Ishikawa (cell line): Measurements from ENCODE around the gene EDC3.

Experiments
- CEBPB ChIP-seq: IDR thresholded peaks from 2 replicates; pipeline ENCODE4 v1.6.1; 2012
- CREB1 ChIP-seq: IDR thresholded peaks from 2 replicates; pipeline ENCODE4 v1.6.1; 2012; ENCODE audit warnings: low read depth
- EGR1 ChIP-seq: IDR thresholded peaks from 2 replicates; pipeline ENCODE4 v1.6.1; 2012
- EP300 ChIP-seq: IDR thresholded peaks from 2 replicates; pipeline ENCODE4 v1.6.1; 2012; ENCODE audit warnings: borderline replicate concordance
- FOXM1 ChIP-seq: IDR thresholded peaks from 2 replicates; pipeline ENCODE4 v1.6.1; 2012; ENCODE audit warnings: low read depth, borderline replicate concordance
- NFIC ChIP-seq: IDR thresholded peaks from 2 replicates; pipeline ENCODE4 v1.6.1; 2012
- RAD21 ChIP-seq: IDR thresholded peaks from 2 replicates; pipeline ENCODE4 v1.6.1; 2012; ENCODE audit warnings: low read depth
- TAF1 ChIP-seq: IDR thresholded peaks from 2 replicates; pipeline ENCODE4 v1.6.1; 2012; ENCODE audit warnings: low read depth, mild to moderate bottlenecking
- TCF12 ChIP-seq: IDR thresholded peaks from 2 replicates; pipeline ENCODE4 v1.6.1; 2012; ENCODE audit warnings: low read depth
- TEAD4 ChIP-seq: IDR thresholded peaks from 2 replicates; pipeline ENCODE4 v1.6.1; 2012
- USF1 ChIP-seq: IDR thresholded peaks from 2 replicates; pipeline ENCODE4 v1.6.1; 2012
- YY1 ChIP-seq: IDR thresholded peaks from 2 replicates; pipeline ENCODE4 v1.6.1; 2012; ENCODE audit warnings: low read depth
- ZBTB7A ChIP-seq: IDR thresholded peaks from 2 replicates; pipeline ENCODE4 v1.6.1; 2012; ENCODE audit warnings: low read depth
- TF ChIP-seq, protein P1 (sequence below): IDR thresholded peaks from 2 replicates; pipeline ENCODE4 v1.6.1; 2012; ENCODE audit warnings: low read depth, mild to moderate bottlenecking
- TF ChIP-seq, protein P2 (sequence below): IDR thresholded peaks from 2 replicates; pipeline ENCODE4 v1.6.1; 2012

EDC3 gene

GRCh38 chr15:74585857-74586256 lies 110.0 kb downstream of the EDC3 start:
- no peak for TF ChIP-seq TAF1
- TF ChIP-seq EP300 = no peak
- TF ChIP-seq CEBPB = no peak
- TF ChIP-seq TCF12 = no peak
- no peak for TF ChIP-seq TEAD4
- no peak for TF ChIP-seq FOXM1
- TF ChIP-seq NFIC = no peak
- no peak for TF ChIP-seq CREB1
- TF ChIP-seq, protein P1, sequence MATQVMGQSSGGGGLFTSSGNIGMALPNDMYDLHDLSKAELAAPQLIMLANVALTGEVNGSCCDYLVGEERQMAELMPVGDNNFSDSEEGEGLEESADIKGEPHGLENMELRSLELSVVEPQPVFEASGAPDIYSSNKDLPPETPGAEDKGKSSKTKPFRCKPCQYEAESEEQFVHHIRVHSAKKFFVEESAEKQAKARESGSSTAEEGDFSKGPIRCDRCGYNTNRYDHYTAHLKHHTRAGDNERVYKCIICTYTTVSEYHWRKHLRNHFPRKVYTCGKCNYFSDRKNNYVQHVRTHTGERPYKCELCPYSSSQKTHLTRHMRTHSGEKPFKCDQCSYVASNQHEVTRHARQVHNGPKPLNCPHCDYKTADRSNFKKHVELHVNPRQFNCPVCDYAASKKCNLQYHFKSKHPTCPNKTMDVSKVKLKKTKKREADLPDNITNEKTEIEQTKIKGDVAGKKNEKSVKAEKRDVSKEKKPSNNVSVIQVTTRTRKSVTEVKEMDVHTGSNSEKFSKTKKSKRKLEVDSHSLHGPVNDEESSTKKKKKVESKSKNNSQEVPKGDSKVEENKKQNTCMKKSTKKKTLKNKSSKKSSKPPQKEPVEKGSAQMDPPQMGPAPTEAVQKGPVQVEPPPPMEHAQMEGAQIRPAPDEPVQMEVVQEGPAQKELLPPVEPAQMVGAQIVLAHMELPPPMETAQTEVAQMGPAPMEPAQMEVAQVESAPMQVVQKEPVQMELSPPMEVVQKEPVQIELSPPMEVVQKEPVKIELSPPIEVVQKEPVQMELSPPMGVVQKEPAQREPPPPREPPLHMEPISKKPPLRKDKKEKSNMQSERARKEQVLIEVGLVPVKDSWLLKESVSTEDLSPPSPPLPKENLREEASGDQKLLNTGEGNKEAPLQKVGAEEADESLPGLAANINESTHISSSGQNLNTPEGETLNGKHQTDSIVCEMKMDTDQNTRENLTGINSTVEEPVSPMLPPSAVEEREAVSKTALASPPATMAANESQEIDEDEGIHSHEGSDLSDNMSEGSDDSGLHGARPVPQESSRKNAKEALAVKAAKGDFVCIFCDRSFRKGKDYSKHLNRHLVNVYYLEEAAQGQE = no peak
- no peak for TF ChIP-seq RAD21
- TF ChIP-seq ZBTB7A = no peak
- TF ChIP-seq EGR1 = no peak
- no peak for TF ChIP-seq USF1
- no peak for TF ChIP-seq YY1
- TF ChIP-seq, protein P2, sequence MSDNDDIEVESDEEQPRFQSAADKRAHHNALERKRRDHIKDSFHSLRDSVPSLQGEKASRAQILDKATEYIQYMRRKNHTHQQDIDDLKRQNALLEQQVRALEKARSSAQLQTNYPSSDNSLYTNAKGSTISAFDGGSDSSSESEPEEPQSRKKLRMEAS = no peak

- TF ChIP-seq TAF1 (no peak), TEAD4 (no peak), TCF12 (no peak), FOXM1 (no peak), EP300 (no peak)
Measured at GRCh38 chr15:74585191-74585590, 110.6 kb downstream of the EDC3 start.

DNA sequence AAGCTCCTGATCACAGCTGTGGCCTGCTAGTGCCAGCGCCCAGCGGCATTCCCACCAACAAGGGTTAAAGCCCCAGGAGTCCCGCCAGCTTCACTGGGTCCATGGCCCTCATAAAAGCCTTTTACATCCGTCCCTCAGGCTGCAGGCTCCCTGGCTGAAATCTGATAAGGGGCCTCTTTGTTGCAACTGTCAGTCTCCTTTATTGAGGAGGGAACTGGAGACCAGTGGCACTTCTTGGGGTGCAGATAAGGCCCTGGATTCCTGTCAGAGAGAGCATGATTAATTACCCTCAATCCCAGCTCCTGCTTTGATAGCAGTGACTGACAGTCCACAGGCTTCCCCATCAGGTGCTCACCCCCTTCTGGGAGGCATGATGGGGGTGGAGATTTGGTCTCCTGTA lies 111.0 kb downstream of the EDC3 start:
- TF ChIP-seq TEAD4 (no peak), EGR1 (no peak), CEBPB (no peak), EP300 (no peak), FOXM1 (no peak), NFIC (no peak), TCF12 (no peak), RAD21 (no peak), TAF1 (no peak), CREB1 (no peak), USF1 (no peak), YY1 (no peak), ZBTB7A (no peak)
- TF ChIP-seq, protein P2 = no peak
- TF ChIP-seq, protein P1 = no peak

DNA sequence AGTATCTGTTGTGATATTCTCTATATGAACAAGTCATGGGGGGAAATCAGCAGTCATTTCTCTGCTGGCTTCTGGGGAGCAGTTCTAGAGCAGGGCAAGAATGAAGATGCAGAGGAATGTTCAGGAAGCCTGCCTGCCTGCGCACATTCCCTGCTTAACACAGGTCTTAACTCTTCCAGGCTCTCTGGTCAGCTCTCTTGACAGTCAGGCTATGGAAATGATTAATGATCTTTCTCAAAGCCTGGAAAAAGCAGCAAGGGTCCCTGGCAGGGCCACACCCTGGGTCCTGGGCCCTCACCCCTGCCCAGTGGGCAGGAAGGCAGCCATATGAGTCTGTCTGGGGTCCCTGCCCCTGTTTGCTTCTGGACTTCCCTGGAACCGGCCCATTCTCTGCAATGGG lies 111.6 kb downstream of the EDC3 start:
- TF ChIP-seq EGR1 (no peak), ZBTB7A (no peak), NFIC (no peak), FOXM1 (no peak)
- TF ChIP-seq, protein P1 = no peak
